GM12865 (cell line): ENCODE results near the gene ATP2B2.

Experiments used
- DNase-seq: peaks from one replicate; pipeline ENCODE4 v3.0.0; 2010; ENCODE audit warnings: low read depth
- H3K4me3 ChIP-seq: 2 replicates; pipeline ENCODE4 v1.5.1; 2011; ENCODE audit warnings: mild to moderate bottlenecking, low read depth, low read length, control low read depth
- CTCF ChIP-seq: IDR thresholded peaks from 2 replicates; pipeline ENCODE4 v1.5.1; 2011; ENCODE audit warnings: low read length, control low read depth, low read depth, inconsistent platforms; ENCODE audit not compliant: insufficient read depth; ENCODE audit errors: missing control alignments

ATP2B2 gene

GRCh38 chr3:10404876-10405275, 100.5 kb downstream of the ATP2B2 start:
- DNase-seq: no peak
- no peak for TF ChIP-seq CTCF
- H3K4me3 ChIP-seq: no peak overlapping the region

- no peak overlapping the region for H3K4me3 ChIP-seq
- no peak for DNase-seq
- no peak for TF ChIP-seq CTCF
Measured at GRCh38 chr3:10404377-10404776, 101.0 kb downstream of the ATP2B2 start.

- no peak for DNase-seq
- no peak for TF ChIP-seq CTCF
Measured at GRCh38 chr3:10401990-10402761, 103.2 kb downstream of the ATP2B2 start.

GRCh38 chr3:10400749-10401495, 104.5 kb downstream of the ATP2B2 start:
- H3K4me3 ChIP-seq: no peak overlapping the region
- no peak for DNase-seq
- TF ChIP-seq CTCF: no peak

More at GRCh38 chr3:10401990-10402761, 103.2 kb downstream of the ATP2B2 start:
- H3K4me3 ChIP-seq: no peak overlapping the region

- no peak for TF ChIP-seq CTCF
- no peak overlapping the region for H3K4me3 ChIP-seq
- no peak for DNase-seq
Measured at GRCh38 chr3:10400050-10400748, 105.2 kb downstream of the ATP2B2 start.

GRCh38 chr3:10399634-10400033, 105.8 kb downstream of the ATP2B2 start:
- H3K4me3 ChIP-seq: no peak overlapping the region
- no peak for TF ChIP-seq CTCF
- DNase-seq: no peak
